Measurements from ENCODE around the gene SPAG16.
"Not testable (repeated sequence)": the region's sequence is repeated elsewhere in the genome, so short reads cannot be mapped to it uniquely, and the experiment has no call there.

GRCh38 chr2:213277134-213277533, 7.1 kb upstream of the SPAG16 start:
- not testable (repeated sequence) for TF ChIP-seq CTCF (IDR thresholded peaks at IDR 0.05; ENCODE audit: insufficient read depth, low read length, poor library complexity, severe bottlenecking); EZH2phosphoT487 (conservative IDR thresholded peaks at IDR 0.05; ENCODE audit: low read length)
